SK-N-MC (cell line): ENCODE results near the gene LHX6.

Source experiments
- DNase-seq: peaks from one replicate; pipeline ENCODE4 v3.0.0-alpha.2; 2011; ENCODE audit warnings: low read depth, low spot score
- H3K27ac ChIP-seq: fragments of 200-600 bp; sonication (generic); 2 replicates; pipeline ENCODE4 v1.5.1; 2016; ENCODE audit warnings: mixed run types
- H3K36me3 ChIP-seq: fragments of 200-600 bp; sonication (generic); 2 replicates; pipeline ENCODE4 v1.6.1; 2017; ENCODE audit warnings: antibody characterized with exemption, low read length, mixed read lengths; ENCODE audit not compliant: insufficient read depth
- H3K4me3 ChIP-seq: fragments of 200-600 bp; sonication (generic); 2 replicates; pipeline ENCODE4 v1.5.1; 2016
- H3K9ac ChIP-seq: fragments of 200-600 bp; sonication (generic); 2 replicates; pipeline ENCODE4 v1.8.0; 2017; ENCODE audit warnings: mixed run types, mixed read lengths; ENCODE audit not compliant: insufficient read length
- H3K9me3 ChIP-seq: fragments of 200-600 bp; sonication (generic); 2 replicates; pipeline ENCODE4 v1.6.1; 2017; ENCODE audit warnings: low read depth, mild to moderate bottlenecking, antibody characterized with exemption, low read length, moderate library complexity, mixed read lengths
- EZH2 ChIP-seq: fragments of 200-600 bp; sonication (generic); IDR thresholded peaks from one replicate; pipeline ENCODE4 v1.6.1; 2017; ENCODE audit warnings: antibody characterized with exemption
- FOXP2 ChIP-seq: optimal IDR thresholded peaks from 2 replicates; pipeline ENCODE3; 2011; ENCODE audit warnings: mild to moderate bottlenecking, moderate library complexity; ENCODE audit not compliant: insufficient read depth; ENCODE audit errors: extremely low read length, control extremely low read depth
- POLR2AphosphoS5 ChIP-seq: IDR thresholded peaks from 2 replicates; pipeline ENCODE4 v1.6.1; 2012; ENCODE audit warnings: mild to moderate bottlenecking, low read depth, low read length, borderline replicate concordance

The LHX6 gene

DNA sequence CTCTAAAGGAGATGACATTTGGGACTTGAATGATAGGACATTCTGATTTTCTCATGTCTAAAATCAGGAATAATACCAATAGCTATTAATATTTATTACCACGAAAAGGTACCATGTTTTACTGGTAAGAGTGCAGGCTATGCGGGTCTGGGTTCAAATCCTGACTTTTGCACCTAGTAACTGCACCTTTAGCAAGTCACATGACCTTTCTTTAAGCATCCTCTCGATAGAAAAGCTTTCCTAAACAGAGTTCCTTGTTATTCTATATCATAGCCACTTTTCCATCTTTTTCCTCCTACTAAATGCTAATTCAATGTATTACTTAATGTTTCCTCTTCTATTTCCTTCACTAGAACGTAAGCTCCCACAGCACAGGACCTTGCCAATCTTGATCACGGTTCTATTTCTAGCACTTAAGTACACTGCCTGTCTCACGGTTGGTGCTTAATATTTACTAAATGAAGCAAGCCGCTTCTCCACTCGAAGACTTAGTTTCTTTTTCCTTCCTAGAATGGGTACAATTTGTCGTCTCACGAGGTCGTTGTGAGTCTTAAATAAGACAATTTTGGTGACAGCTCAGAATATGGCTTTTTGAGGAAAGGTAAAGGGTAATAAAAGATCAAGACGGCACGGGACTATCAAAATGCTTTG is 35.1 kb upstream of the LHX6 start:
- Histone ChIP-seq H3K36me3 (peaks cover 27% of the 10 kb centered on the region), H3K27ac (0 out of 2 replicates have a peak overlapping the region, but pooled peaks have one; percentile 42), H3K9ac (peak overlapping the region; percentile 91), H3K9me3 (no peaks in the 10 kb centered on the region), H3K4me3 (peak overlapping the region; percentile 88)
- DNase-seq: no peak
- TF ChIP-seq POLR2AphosphoS5: no peak

DNA sequence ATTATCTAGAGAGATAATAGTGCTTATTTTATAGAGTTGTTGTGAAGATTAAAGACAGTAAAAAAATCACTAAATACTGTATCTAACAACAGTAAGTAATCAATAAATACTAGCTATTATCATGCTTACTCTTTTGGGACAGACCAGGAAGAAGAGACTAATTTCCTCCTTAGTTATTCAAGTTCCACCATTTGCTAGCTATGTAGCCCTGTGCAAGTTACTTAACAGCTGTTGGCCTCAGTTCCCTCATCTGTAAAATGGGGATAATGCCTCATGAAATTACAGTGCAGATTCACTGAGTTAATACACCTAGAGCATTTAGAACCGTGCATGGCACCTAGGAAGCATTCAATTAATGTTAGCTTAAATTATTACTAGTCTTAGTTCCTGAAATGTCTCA is 33.3 kb upstream of the LHX6 start:
- no peaks in the 10 kb centered on the region for H3K9me3 ChIP-seq
- no peak overlapping the region for H3K9ac ChIP-seq
- H3K27ac ChIP-seq: no peak overlapping the region
- DNase-seq: no peak
- no peak overlapping the region for H3K4me3 ChIP-seq
- H3K36me3 ChIP-seq: peaks cover 39% of the 10 kb centered on the region
- TF ChIP-seq EZH2 (no peak), FOXP2 (no peak), POLR2AphosphoS5 (no peak)

DNA sequence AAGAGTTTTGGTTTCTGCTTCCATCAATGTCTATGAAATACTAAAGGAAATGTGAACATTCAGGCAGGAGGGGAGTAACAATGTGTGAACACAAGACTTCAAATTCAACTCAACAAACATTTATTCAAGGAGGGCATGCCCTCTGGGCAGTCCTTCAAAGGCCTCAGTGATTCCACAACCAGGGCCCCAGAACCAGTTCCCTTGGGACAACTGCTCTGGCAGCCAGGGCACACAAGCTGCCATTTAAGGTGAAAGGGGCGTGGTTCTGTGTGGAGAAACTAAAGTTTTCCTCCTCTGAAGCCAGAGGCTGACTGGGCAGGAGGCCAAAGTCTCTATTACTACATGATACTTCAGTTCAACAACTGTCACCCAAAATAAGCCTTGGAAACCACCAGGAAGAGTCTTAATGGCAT is 32.7 kb upstream of the LHX6 start:
- TF ChIP-seq FOXP2 (no peak), POLR2AphosphoS5 (no peak), EZH2 (no peak)
- Histone ChIP-seq H3K9me3 (no peaks in the 10 kb centered on the region), H3K36me3 (peaks cover 39% of the 10 kb centered on the region), H3K4me3 (no peak overlapping the region), H3K27ac (no peak overlapping the region), H3K9ac (no peak overlapping the region)
- DNase-seq: no peak

DNA sequence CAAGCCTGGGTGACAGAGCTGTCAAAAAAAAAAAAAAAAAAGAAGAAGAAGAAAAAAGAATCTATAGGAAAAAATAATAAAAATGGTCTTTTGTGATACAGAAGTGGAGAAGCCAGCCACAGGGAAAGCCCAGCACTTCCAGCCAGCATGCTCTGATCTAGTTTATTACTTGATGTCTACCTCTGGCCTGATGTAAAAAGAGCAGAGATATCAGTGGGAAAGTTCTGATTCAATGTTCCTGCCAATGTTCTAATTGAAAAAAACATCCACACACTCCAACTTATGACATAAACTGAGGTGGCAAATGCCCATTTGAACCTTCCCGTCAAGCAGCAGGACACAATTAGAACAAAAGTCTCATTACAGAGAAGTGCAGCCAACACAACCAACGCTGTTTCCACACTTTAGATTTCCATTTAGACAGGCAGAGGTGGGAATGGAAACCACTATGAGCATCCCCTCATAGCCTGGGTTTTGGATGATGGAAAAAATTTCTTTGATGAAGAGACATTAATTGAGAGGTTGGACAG is 30.2 kb upstream of the LHX6 start:
- no peak overlapping the region for H3K9ac ChIP-seq
- TF ChIP-seq FOXP2 (no peak), POLR2AphosphoS5 (no peak), EZH2 (no peak)
- H3K36me3 ChIP-seq: peaks cover 46% of the 10 kb centered on the region
- no peak overlapping the region for H3K27ac ChIP-seq
- DNase-seq: no peak
- H3K9me3 ChIP-seq: no peaks in the 10 kb centered on the region
- H3K4me3 ChIP-seq: no peak overlapping the region

DNA sequence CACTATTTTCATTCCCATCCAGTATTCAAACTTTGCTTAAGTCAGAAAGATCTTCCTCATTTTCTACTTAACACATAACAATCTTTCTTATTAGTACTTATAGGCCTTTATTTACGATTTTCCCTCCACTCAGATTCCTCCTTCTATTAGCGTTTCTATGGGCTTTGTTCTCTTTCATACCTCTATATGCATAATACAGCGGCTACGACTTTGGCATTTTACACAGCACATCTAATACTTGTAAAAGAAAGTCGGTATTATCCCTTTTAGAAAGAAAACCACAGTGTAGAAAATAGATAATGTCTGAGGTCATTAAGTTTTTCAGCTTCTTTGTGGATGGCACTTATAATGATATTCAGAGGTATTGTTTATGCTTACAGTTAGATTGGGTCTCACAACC is 27.4 kb upstream of the LHX6 start:
- no peak overlapping the region for H3K9ac ChIP-seq
- TF ChIP-seq FOXP2 (no peak), POLR2AphosphoS5 (no peak), EZH2 (no peak)
- H3K36me3 ChIP-seq: peaks cover 64% of the 10 kb centered on the region
- no peak overlapping the region for H3K27ac ChIP-seq
- H3K4me3 ChIP-seq: no peak overlapping the region
- no peaks in the 10 kb centered on the region for H3K9me3 ChIP-seq
- DNase-seq: no peak

DNA sequence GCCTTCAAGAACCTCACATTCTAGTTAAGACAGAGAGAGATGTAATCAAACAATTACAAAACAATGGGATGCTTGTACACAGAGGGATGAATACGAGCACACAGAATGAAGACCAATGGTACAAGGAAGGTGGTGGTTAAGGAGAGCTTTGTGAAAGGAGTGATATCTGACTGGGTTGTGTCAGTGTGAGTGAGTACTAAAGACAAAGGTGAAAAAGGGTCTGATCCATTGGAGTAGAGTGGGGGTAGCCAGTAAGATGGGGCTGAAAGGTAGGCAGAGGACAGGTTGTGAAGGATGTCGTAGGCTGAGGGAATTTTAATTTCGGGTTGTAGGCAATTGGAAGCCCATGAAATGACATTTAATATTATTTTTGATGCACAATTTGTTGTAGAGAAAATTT is 26.0 kb upstream of the LHX6 start:
- peaks cover 61% of the 10 kb centered on the region for H3K36me3 ChIP-seq

DNA sequence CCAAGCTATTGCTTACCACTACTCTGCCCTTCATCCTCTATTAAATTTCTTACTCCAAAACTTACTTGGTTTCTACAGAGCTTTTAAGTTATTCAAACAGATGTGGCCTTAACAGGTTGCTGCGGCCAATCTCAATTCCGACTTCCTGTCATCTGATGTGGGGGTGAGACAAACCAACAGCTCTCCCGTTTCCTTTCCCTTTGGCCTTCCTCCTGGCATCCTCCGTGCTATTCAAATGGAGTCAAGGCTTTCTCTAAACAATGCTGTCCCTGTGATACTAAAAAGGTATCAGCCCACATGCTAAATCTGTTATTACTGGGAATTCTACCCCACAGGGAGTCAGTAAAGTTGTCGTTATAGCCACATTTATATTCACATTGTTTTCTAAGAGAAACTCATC is 24.0 kb upstream of the LHX6 start:
- Histone ChIP-seq H3K27ac (no peak overlapping the region), H3K36me3 (peaks cover 49% of the 10 kb centered on the region), H3K9me3 (no peaks in the 10 kb centered on the region), H3K9ac (no peak overlapping the region), H3K4me3 (no peak overlapping the region)
- DNase-seq: no peak
- TF ChIP-seq EZH2: no peak
- TF ChIP-seq FOXP2: no peak
- no peak for TF ChIP-seq POLR2AphosphoS5

More for the DNA sequence above, 26.0 kb upstream of the LHX6 start:
- Histone ChIP-seq H3K9me3 (no peaks in the 10 kb centered on the region), H3K4me3 (no peak overlapping the region), H3K27ac (no peak overlapping the region), H3K9ac (no peak overlapping the region)
- TF ChIP-seq FOXP2: no peak
- no peak for TF ChIP-seq POLR2AphosphoS5
- no peak for TF ChIP-seq EZH2
- no peak for DNase-seq

DNA sequence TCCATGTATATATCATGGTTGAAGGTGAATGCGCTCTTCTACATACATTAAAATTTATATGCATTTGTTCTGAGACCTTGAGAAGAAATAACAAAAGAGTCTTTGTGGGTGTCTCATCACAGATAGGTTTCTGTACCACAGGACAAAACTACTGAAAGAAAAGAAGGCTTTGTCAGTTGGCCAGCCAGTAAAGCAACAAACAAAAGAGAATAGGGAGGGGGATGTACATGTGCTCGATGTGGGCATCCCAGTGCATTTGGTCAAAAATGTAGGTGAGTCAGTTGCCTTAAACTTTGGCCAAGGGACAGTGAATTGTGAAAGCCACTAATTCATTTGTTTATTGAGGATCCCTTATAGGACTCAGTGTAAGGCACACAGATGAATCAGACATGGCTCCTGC is 22.6 kb upstream of the LHX6 start:
- H3K4me3 ChIP-seq: no peak overlapping the region
- peaks cover 56% of the 10 kb centered on the region for H3K36me3 ChIP-seq
- no peak overlapping the region for H3K27ac ChIP-seq
- H3K9ac ChIP-seq: no peak overlapping the region
- no peak for DNase-seq
- H3K9me3 ChIP-seq: no peaks in the 10 kb centered on the region
- TF ChIP-seq EZH2: no peak
- TF ChIP-seq POLR2AphosphoS5: no peak
- TF ChIP-seq FOXP2: no peak

DNA sequence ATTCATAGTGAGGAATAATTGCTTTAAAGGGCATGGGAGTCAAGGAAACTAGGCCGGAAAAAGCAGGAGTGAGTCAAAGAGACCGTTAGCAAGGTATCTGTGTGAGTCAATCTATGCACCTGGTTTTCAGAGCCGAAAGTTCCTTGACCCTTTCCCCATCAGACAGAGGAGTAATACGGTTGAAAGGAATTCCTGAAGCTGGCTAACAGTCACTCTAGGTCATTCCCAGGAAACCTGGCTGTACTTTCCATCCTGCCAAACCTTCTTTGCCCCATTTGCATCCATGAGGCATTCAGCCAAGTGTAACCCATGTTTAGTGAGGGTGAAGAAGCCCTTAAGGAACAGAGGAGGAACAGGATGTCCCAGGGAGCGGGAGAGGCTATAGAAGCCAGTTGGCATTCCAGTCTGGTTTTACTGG is 19.7 kb upstream of the LHX6 start:
- Histone ChIP-seq H3K9me3 (no peaks in the 10 kb centered on the region), H3K9ac (no peak overlapping the region), H3K36me3 (peaks cover 68% of the 10 kb centered on the region)

More for the DNA sequence above, 19.7 kb upstream of the LHX6 start:
- Histone ChIP-seq H3K27ac (no peak overlapping the region), H3K4me3 (no peak overlapping the region)
- TF ChIP-seq EZH2 (no peak), FOXP2 (no peak), POLR2AphosphoS5 (no peak)
- no peak for DNase-seq
